Transverse colon (tissue), 4 donors: ENCODE measurements around the gene KLHL1.

Experiments used
- CTCF ChIP-seq, 5 experiments: fragments of 200-600 bp in 3 of 5; fragments of 450-650 bp in 2 of 5; sonication (generic) in 3 of 5; IDR thresholded peaks; 1 replicate in 2 of 5; 2 replicates in 3 of 5; pipeline ENCODE4 v1.5.1; 2016 to 2017; ENCODE audit warnings: antibody characterized with exemption in 5 of 5, inconsistent platforms in 3 of 5, mild to moderate bottlenecking in 2 of 5, moderate library complexity in 1 of 5
- POLR2A ChIP-seq: fragments of 450-650 bp; IDR thresholded peaks from one replicate; pipeline ENCODE4 v1.6.1; 2016; ENCODE audit warnings: antibody characterized with exemption, mild to moderate bottlenecking, moderate library complexity
- POLR2AphosphoS5 ChIP-seq, 3 donors: sonication (generic); formaldehyde crosslinking; IDR thresholded peaks; one replicate each; pipeline ENCODE4 v1.6.1; 2016; ENCODE audit warnings: antibody characterized with exemption in 3 of 3

GRCh38 chr13:69955271-69955670 lies 153.0 kb downstream of the KLHL1 start:
- TF ChIP-seq CTCF (IDR thresholded peaks at IDR 0.05) (no peak), POLR2A (no peak), POLR2AphosphoS5 (IDR thresholded peaks at IDR 0.05) (no peak)
